Naive B cell (primary cell): ENCODE data around the gene KCNJ9. TPM values are rescaled to one million over a fixed set of nuclear protein-coding genes. Genes with fewer than 3 reads are reported as not detected.

Experiments
- ATAC-seq, 2 donors: fragments of 150-1000 bp; cut with Tn5 transposase; 2 replicates each; pipeline ENCODE4 v1.10.0; 2021; ENCODE audit warnings: low read depth in 2 of 2, mild to moderate bottlenecking in 2 of 2, moderate library complexity in 2 of 2
- DNase-seq: peaks from one replicate; pipeline ENCODE4 v3.0.0; 2022
- H3K27ac Mint-ChIP-seq, 6 donors: one replicate each; pipeline ENCODE4 v1.8.0; 2020 to 2022; ENCODE audit warnings: mild to moderate bottlenecking in 6 of 6, mixed read lengths in 6 of 6, moderate library complexity in 5 of 6, inconsistent platforms in 2 of 6
- H3K27me3 Mint-ChIP-seq, 3 donors: one replicate each; pipeline ENCODE4 v1.8.0; 2021 to 2022; ENCODE audit warnings: mixed read lengths in 3 of 3, mild to moderate bottlenecking in 1 of 3
- H3K36me3 Mint-ChIP-seq, 2 donors: one replicate each; pipeline ENCODE4 v1.8.0; 2020 to 2022; ENCODE audit warnings: mixed read lengths in 2 of 2, inconsistent platforms in 1 of 2, mild to moderate bottlenecking in 1 of 2
- H3K4me1 Mint-ChIP-seq, 3 donors: one replicate each; pipeline ENCODE4 v1.8.0; 2020 to 2022; ENCODE audit warnings: mixed read lengths in 3 of 3, inconsistent platforms in 1 of 3, mild to moderate bottlenecking in 1 of 3, moderate library complexity in 1 of 3
- H3K4me3 Mint-ChIP-seq, 8 donors: one replicate each; pipeline ENCODE4 v1.8.0; 2020 to 2022; ENCODE audit warnings: mild to moderate bottlenecking in 8 of 8, mixed read lengths in 8 of 8, moderate library complexity in 8 of 8, inconsistent platforms in 2 of 8
- H3K9me3 Mint-ChIP-seq, 7 donors: one replicate each; pipeline ENCODE4 v1.8.0; 2020 to 2022; ENCODE audit warnings: mixed read lengths in 7 of 7, mild to moderate bottlenecking in 5 of 7, inconsistent platforms in 2 of 7, moderate library complexity in 1 of 7
- polyA plus RNA-seq, 6 donors: library from polyadenylated mRNA; unstranded; fragments of 300-500 nt; fragmentation: Illumina TruSeq; gene quantifications; one replicate each; pipeline ENCODE4 v1.2.3, GENCODE V29; 2021; ENCODE audit warnings: low read depth in 6 of 6

Gene KCNJ9
- polyA plus RNA-seq, 6 donors from 2014 or later: 0.08 TPM; not detected in 5

GRCh38 chr1:160095382-160096105 lies 14.2 kb downstream of the KCNJ9 start:
- ATAC-seq: no peak
- DNase-seq: no peak
- Mint-ChIP-seq H3K36me3 (peaks cover 0 to 17% of the 10 kb centered on the region in 2 donors), H3K4me1 (peaks cover 38 to 55% (median 46%) of the 10 kb centered on the region in 3 donors), H3K27me3 (no peaks in the 10 kb centered on the region), H3K4me3 (peak overlapping the region in 7 of 8 donors; percentile 25 to 90 (median 53)), H3K27ac (peak overlapping the region in 3 of 6 donors; percentile 19 to 44 (median 39)), H3K9me3 (no peaks in the 10 kb centered on the region)

GRCh38 chr1:160096274-160097116 lies 15.2 kb downstream of the KCNJ9 start:
- ATAC-seq (no peak), DNase-seq (no peak)
- Mint-ChIP-seq H3K4me1 (peaks cover 44 to 65% (median 50%) of the 10 kb centered on the region in 3 donors), H3K36me3 (peaks cover 0 to 11% of the 10 kb centered on the region in 2 donors), H3K27me3 (no peaks in the 10 kb centered on the region), H3K27ac (peak overlapping the region in 5 of 6 donors; percentile 19 to 82 (median 44)), H3K4me3 (peak overlapping the region; percentile 23 to 93 (median 90)), H3K9me3 (no peaks in the 10 kb centered on the region)

- no peaks in the 10 kb centered on the region for H3K9me3 Mint-ChIP-seq
- no peak for DNase-seq
Observed at GRCh38 chr1:160097151-160097910, 16.0 kb downstream of the KCNJ9 start.

GRCh38 chr1:160097911-160098851 lies 16.8 kb downstream of the KCNJ9 start, which contains the start of gene IGSF8:
Gene IGSF8 (minus strand): TSS chr1:160098619. CDS start chr1:160098472, 147 bp downstream.
- Mint-ChIP-seq H3K36me3 (no peaks in the 10 kb centered on the region), H3K9me3 (no peaks in the 10 kb centered on the region), H3K27ac (peak within 1 kb of the TSS; percentile 88 to 99 (median 95)), H3K4me1 (peaks cover 44 to 64% (median 48%) of the 10 kb centered on the region in 3 donors), H3K4me3 (peak within 1 kb of the TSS; percentile 84 to 96 (median 90)), H3K27me3 (no peaks in the 10 kb centered on the region)
- ATAC-seq: peak; percentile 59 to 64
- DNase-seq: peak; percentile 85

More at GRCh38 chr1:160097151-160097910, 16.0 kb downstream of the KCNJ9 start:
- H3K27me3 Mint-ChIP-seq: no peaks in the 10 kb centered on the region
- peak overlapping the region; percentile 88 to 99 (median 92) for H3K27ac Mint-ChIP-seq
- peaks cover 0 to 3% of the 10 kb centered on the region in 2 donors for H3K36me3 Mint-ChIP-seq
- peak overlapping the region; percentile 84 to 96 (median 90) for H3K4me3 Mint-ChIP-seq
- H3K4me1 Mint-ChIP-seq: peaks cover 46 to 66% (median 52%) of the 10 kb centered on the region in 3 donors
- no peak for ATAC-seq

GRCh38 chr1:160098852-160099561 lies 17.7 kb downstream of the KCNJ9 start:
- peaks cover 40 to 63% (median 48%) of the 10 kb centered on the region in 3 donors for H3K4me1 Mint-ChIP-seq
- peak overlapping the region; percentile 84 to 90 (median 87) for H3K4me3 Mint-ChIP-seq
- no peaks in the 10 kb centered on the region for H3K36me3 Mint-ChIP-seq
- no peaks in the 10 kb centered on the region for H3K9me3 Mint-ChIP-seq
- no peaks in the 10 kb centered on the region for H3K27me3 Mint-ChIP-seq
- ATAC-seq (peak; percentile 79 to 82), DNase-seq (peak; percentile 94)
- peak overlapping the region; percentile 88 to 98 (median 95) for H3K27ac Mint-ChIP-seq

GRCh38 chr1:160099716-160100375 lies 18.5 kb downstream of the KCNJ9 start:
- no peak for DNase-seq
- no peaks in the 10 kb centered on the region for H3K27me3 Mint-ChIP-seq

GRCh38 chr1:160101037-160101716 lies 19.8 kb downstream of the KCNJ9 start:
- peaks cover 0 to under 1% (median 0%) of the 10 kb centered on the region in 3 donors for H3K27me3 Mint-ChIP-seq
- H3K36me3 Mint-ChIP-seq: no peaks in the 10 kb centered on the region

More at GRCh38 chr1:160099716-160100375, 18.5 kb downstream of the KCNJ9 start:
- peak overlapping the region; percentile 10 to 90 (median 86) for H3K4me3 Mint-ChIP-seq
- peak overlapping the region in 5 of 6 donors; percentile 72 to 98 (median 93) for H3K27ac Mint-ChIP-seq
- no peaks in the 10 kb centered on the region for H3K9me3 Mint-ChIP-seq
- H3K36me3 Mint-ChIP-seq: no peaks in the 10 kb centered on the region
- H3K4me1 Mint-ChIP-seq: peaks cover 37 to 57% (median 48%) of the 10 kb centered on the region in 3 donors
- ATAC-seq: no peak

GRCh38 chr1:160101717-160102522 lies 20.6 kb downstream of the KCNJ9 start:
- Mint-ChIP-seq H3K27ac (peak overlapping the region in 1 of 6 donors; percentile 75), H3K4me3 (peak overlapping the region in 3 of 8 donors; percentile 6 to 55 (median 51)), H3K27me3 (peaks cover 0 to 8% (median 5%) of the 10 kb centered on the region in 3 donors), H3K9me3 (no peaks in the 10 kb centered on the region), H3K36me3 (no peaks in the 10 kb centered on the region), H3K4me1 (peaks cover 27 to 37% (median 34%) of the 10 kb centered on the region in 3 donors)
- no peak for DNase-seq
- no peak for ATAC-seq

More at GRCh38 chr1:160101037-160101716, 19.8 kb downstream of the KCNJ9 start:
- H3K9me3 Mint-ChIP-seq: no peaks in the 10 kb centered on the region
- H3K27ac Mint-ChIP-seq: peak overlapping the region in 5 of 6 donors; percentile 70 to 96 (median 88)
- ATAC-seq (peak; percentile 13 to 18), DNase-seq (peak; percentile 60)
- peak overlapping the region; percentile 33 to 68 (median 56) for H3K4me3 Mint-ChIP-seq
- H3K4me1 Mint-ChIP-seq: peaks cover 29 to 45% (median 41%) of the 10 kb centered on the region in 3 donors

- Mint-ChIP-seq H3K27ac (peak overlapping the region in 1 of 6 donors; percentile 42), H3K4me1 (peaks cover 19 to 26% (median 22%) of the 10 kb centered on the region in 3 donors), H3K4me3 (no peak overlapping the region), H3K36me3 (no peaks in the 10 kb centered on the region), H3K9me3 (peaks cover 0 to 1% (median 0%) of the 10 kb centered on the region in 7 donors), H3K27me3 (peaks cover 3 to 17% (median 15%) of the 10 kb centered on the region in 3 donors)
- ATAC-seq (no peak), DNase-seq (no peak)
Observed at GRCh38 chr1:160103658-160104408, 22.5 kb downstream of the KCNJ9 start.
